Glomerular endothelial cell (primary cell): ENCODE data around the gene GATAD2A. TPM values are rescaled to one million over a fixed set of nuclear protein-coding genes. Genes with fewer than 3 reads are reported as not detected.

Experiments
- DNase-seq: peaks from one replicate; pipeline ENCODE4 v3.0.0-alpha.2; 2011; ENCODE audit warnings: low read depth, low spot score; ENCODE audit errors: extremely low read depth
- total RNA-seq: library from RNA; depleted of rRNA; stranded (reverse); fragments of >200 nt; gene quantifications from 2 replicates; pipeline ENCODE4 v1.2.3, GENCODE V29; 2015

The GATAD2A gene
- total RNA-seq, 1 donor from 2014 or later = 102 TPM

DNA sequence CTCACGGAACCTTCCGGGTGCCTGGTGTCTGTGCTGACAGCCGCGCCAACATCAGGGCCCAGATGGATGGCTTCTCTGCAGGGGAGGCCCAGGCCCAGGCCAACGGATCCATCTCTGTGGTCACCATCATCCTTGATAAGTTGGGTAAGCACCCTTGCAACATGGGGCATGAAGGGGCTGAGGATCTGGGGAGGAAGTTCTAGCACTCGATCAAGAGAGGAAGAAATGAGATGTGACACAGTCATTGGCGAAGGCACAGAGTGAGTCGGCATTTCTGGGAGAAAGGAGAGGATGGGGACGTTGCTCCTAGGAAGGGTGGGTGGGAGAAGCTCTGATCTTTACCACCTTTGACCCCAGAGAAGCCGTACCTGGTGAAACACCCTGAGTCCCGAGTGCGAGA is 137.0 kb downstream of the GATAD2A start:
- no peak for DNase-seq

DNA sequence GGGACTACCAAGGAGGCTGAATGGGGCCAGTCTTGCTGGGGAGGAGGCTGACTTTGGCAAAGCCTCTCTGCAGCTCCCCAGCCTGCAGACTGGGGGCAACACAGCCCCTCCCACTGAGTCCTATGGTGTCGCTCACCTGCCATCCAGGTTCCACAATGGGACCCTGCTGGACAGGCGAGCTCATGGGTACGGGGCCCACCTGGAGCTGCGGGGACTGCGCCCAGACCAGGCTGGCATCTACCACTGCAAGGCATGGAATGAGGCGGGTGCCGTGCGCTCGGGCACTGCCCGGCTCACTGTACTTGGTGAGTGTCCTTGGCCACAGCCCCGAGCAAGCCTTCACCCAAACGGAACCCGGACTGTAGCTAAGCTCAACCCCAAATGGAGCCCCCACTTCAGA is 137.6 kb downstream of the GATAD2A start:
- no peak for DNase-seq

DNA sequence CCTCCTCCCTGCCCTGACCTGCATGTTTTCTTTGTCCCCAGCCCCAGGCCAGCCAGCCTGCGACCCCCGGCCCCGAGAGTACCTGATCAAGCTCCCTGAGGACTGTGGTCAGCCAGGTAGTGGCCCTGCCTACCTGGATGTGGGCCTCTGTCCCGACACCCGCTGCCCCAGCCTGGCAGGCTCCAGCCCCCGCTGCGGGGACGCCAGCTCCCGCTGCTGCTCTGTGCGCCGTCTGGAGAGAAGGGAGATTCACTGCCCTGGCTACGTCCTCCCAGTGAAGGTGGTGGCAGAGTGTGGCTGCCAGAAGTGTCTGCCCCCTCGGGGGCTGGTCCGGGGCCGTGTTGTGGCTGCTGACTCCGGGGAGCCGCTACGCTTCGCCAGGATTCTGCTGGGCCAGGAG is 138.2 kb downstream of the GATAD2A start:
- DNase-seq = no peak

DNA sequence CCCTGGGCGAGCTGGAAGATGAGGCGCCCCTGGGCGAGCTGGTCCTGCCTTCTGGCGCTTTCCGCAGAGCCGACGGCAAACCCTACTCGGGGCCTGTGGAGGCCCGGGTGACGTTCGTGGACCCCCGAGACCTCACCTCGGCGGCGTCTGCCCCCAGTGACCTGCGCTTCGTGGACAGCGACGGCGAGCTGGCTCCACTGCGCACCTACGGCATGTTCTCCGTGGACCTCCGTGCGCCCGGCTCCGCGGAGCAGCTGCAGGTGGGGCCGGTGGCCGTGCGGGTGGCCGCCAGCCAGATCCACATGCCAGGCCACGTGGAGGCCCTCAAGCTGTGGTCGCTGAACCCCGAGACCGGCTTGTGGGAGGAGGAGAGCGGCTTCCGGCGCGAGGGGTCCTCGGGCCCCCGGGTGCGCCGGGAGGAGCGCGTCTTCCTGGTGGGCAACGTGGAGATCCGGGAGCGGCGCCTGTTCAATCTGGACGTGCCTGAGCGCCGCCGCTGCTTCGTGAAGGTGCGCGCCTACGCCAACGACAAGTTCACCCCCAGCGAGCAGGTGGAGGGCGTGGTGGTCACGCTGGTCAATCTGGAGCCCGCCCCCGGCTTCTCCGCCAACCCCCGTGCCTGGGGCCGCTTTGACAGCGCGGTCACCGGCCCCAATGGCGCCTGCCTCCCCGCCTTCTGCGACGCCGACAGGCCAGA is 138.9 kb downstream of the GATAD2A start:
- DNase-seq = no peak

DNA sequence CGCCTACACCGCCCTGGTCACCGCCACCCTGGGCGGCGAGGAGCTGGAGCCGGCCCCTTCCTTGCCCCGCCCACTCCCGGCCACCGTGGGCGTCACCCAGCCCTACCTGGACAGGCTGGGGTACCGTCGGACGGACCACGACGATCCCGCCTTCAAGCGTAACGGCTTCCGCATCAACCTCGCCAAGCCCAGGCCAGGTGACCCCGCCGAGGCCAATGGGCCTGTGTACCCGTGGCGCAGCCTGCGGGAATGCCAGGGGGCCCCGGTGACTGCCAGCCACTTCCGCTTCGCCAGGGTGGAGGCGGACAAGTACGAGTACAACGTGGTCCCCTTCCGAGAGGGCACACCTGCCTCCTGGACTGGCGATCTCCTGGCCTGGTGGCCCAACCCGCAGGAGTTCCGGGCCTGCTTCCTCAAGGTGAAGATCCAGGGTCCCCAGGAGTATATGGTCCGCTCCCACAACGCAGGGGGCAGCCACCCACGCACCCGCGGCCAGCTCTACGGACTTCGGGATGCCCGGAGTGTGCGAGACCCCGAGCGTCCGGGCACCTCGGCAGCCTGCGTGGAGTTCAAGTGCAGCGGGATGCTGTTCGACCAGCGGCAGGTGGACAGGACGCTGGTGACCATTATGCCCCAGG is 139.6 kb downstream of the GATAD2A start:
- no peak for DNase-seq

DNA sequence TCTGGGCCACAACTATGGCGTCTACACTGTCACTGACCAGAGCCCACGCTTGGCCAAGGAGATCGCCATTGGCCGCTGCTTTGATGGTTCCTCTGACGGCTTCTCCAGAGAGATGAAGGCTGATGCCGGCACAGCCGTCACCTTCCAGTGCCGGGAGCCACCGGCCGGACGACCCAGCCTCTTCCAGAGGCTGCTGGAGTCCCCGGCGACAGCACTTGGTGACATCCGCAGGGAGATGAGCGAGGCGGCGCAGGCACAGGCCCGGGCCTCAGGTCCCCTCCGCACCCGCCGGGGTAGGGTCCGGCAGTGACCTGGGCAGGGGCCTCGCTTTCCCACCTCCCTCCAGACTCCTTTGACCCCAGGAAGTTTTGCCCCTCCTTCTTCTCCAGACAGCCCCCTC is 140.2 kb downstream of the GATAD2A start:
- DNase-seq = no peak

DNA sequence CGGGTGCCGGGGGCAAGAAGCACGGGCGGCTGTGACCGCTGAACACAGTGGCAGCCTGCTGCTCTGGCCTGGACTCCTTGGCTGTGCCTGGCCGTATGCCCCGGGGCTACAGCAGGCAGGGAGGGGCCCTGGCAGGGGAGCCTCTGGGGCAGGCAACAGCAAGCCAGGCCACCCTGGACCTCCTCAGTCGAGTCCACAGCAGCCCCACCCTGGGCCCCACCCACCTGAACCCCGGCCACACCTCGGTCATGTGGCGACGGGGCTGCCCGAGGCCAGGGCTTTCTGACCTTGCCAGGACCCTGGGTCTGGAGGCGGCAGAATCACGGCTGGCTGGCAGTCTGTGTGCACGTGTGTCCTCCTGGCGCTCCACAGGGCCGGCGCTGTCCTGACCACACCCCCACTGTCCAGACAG is 141.3 kb downstream of the GATAD2A start:
- DNase-seq = no peak

DNA sequence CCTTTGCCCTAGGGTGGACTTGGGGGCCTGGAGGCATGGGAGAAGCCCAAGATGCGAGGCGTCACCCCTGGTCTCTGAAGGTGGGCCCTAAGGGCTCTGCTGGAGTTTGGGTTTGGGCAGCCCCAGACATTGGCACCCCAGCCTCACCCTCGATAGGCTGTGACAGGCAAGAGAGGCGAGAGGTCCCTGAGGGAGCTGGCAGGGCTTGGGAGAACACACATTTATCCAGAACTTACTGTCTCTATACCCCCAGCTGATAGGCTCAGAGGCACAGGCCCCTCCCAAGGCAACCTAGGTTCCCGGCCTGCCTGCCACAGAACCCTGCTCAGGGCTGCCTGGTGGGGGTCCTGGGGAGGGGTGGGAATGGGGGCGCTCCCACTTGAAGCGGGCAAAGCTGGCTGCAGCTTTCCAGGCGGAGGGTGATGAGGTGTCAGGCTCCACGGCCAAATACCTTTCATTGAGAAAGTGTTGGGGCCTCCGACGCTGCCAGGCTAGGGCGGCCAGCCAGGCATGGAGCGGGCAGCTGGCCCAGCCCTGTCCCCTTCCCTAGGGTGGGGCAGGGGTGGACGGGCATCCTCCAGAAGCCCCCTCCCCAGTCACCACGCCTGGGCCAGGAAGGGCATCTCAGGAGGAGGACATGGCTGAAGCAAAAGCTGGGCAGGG is 142.3 kb downstream of the GATAD2A start:
- DNase-seq = no peak

DNA sequence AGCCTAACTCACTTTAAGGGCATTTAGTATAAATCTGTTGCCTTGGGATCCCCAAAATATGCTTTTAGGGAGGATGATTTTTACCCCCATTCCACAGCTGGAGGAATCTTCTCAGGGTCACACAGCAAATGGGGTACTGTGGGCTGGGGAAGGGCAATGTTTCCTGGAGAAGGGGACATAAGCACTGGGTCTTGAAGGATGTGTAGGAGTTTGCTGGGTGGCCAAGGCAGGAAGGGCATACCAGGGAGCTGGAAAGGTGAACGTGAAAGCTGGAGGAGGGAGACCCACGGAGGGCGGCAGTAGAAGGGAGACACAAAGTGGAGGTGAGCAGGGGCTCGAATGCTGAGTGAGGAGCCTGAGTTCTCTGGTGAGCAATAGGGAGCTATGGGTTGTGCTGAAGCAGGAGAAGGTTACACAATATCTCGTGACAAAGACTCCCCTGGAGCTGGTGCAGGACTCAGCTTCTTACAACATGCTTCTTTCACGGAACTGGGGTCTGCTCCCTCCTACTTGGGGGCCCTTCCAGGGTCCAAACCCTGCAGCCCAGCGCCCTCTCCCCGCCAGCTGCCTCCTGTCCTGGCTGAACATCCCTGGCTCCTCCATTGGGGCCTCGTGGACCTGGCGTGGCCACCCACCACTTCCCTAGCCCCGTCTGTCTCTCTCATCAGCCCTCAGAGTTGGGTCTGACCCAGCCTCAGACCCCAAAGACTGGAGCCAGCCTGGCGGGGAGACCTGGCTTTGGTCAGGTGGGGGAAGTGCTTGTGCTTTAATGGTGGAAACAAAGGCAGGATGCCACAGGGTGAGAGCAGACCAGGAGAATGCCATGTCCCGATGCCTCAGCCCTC is 143.7 kb downstream of the GATAD2A start:
- no peak for DNase-seq

DNA sequence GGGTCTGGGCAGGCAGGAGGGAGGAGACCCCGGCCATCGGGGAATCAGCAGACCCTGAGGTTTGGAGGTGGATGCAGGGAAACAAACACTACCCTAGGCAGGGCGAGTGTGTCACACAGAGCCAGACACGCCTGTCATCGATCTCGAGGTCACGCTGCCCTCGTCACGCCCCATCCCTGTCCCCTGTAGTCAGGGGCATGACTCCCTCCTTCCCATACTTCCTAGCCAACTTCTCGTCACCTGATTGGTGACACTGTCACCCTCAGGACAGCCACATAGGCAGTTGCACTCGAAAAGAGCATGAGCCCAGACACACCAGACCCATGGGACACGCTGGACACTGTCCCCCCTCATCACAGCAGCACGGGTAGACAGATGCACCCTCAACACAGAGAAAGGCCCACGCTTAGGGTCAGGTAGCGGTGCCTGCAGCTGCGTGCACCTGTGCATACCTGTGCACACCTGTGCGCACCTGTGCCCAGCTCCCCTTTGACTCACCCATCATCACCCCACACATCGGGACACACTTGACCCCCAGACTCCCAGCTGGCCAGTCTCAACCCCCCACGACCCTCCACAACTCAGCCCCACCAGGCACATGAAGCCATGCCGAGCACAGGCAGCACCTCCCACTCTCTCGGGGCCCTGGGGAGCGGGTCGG is 144.5 kb downstream of the GATAD2A start:
- DNase-seq = no peak

DNA sequence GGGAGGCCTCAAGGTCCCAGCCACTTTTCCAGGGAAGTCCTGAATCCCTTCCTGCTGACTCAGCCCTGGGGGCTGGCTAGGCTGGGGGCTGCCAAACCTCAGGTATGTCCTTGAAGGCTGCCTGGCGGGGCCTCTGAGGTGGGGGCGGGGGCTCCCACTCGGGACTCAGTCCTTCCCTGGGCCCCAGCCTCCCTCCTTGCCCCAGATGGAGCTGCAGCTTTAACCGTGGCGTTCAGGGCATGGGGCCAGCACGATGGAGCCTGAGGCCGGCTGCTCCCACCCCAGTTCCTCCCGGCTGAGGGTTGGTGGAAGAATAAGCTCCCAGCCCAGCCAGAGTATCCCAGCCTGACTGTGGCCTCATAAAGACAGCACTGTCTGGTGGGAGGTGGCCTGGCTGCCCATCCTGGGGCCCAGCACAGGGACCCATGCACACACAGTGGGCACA is 145.0 kb downstream of the GATAD2A start:
- DNase-seq = no peak

DNA sequence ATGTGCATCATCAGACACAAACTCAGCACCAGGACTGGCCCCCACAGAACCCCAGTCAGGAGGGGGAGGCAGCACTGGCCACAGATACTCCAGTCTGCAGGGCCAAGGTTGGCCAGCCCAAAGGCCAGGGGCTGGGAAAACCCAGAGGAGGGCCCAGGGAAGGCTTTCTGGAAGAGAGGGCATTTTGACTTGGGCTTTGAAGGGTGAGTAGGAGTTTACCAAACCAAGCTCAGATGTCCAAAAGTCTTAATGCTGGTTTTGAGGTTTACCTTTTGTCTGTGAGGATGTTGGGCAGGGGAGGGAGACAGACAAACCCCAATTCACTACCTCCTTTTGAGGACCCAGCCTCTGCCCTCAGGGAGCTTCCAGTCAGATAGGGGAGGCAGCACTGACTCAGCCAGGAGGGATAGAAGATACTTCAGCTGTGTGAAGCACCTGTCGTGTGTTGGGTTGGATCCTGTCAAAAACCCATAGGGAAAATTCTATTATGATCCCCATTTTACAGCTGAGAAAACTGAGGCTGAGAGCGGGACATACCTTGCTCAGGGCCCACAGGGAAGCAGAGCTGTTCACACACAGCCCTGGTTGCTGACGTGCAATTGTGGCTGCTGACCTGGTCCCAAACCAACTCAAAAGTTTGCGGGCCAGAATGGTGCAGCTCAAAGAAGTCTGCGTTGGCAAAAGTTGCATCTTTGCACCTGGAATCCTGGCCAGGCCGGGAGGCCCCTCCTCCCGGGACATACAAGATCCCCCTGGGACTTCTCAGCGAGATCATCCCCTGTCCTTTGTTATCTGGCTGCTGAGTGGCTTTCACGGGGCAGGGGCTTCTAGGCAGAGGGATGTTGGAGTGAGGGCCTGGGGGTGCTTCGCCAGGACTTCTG is 145.7 kb downstream of the GATAD2A start:
- no peak for DNase-seq

DNA sequence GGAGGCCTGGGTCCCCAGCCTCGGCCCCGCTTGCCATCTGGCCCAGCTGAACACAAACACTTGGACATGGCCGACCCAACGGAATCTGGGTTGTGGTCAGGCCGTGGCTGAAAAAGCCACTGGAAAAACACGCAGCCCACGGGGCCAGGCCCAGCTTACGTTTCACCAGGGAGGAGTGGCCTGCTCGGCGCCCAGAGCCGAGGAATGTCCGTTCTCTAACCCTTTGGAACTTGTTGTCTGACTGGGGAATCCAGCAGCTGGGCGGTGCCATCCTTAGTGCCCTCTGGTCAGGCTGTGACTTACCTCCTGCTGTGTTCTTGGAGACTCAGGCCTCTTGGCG is 146.3 kb downstream of the GATAD2A start:
- no peak for DNase-seq

DNA sequence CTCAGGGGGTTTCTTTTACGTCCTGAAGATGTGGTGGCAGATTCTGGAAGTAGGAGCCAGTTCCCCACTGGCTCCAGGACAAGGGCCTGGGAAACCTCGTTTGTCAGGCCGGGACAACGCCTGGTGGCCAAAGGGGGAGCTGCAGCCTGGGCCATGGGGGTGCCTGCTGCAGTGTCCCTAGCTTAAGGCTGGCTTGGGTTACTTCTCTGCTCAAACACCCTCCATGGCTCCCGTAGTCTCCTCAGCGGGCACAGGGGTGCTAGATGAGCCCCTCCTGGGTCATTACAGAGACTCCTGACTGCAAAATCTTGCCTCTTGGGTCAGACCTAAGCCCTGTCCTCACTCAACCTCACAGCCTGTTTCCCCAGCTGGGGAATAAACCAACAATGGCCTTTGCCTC is 147.3 kb downstream of the GATAD2A start:
- DNase-seq = no peak

DNA sequence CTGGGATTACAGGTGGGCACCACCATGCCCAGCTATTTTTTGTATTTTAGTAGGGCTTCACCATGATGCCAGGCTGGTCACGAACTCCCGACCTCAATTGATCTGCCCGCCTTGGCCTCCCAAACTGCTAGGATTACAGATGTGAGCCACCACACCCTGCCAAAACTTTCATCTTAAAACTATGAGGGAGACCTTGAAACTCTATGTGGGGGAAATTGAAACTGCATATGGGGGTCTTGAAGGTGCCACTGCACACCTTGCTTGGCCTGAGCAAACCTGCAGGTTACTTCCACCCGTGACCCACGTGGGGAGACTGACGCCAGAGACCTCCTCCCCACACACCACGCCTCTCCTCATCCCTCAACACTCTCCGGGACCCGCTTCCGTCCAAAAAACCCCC is 148.2 kb downstream of the GATAD2A start:
- no peak for DNase-seq

DNA sequence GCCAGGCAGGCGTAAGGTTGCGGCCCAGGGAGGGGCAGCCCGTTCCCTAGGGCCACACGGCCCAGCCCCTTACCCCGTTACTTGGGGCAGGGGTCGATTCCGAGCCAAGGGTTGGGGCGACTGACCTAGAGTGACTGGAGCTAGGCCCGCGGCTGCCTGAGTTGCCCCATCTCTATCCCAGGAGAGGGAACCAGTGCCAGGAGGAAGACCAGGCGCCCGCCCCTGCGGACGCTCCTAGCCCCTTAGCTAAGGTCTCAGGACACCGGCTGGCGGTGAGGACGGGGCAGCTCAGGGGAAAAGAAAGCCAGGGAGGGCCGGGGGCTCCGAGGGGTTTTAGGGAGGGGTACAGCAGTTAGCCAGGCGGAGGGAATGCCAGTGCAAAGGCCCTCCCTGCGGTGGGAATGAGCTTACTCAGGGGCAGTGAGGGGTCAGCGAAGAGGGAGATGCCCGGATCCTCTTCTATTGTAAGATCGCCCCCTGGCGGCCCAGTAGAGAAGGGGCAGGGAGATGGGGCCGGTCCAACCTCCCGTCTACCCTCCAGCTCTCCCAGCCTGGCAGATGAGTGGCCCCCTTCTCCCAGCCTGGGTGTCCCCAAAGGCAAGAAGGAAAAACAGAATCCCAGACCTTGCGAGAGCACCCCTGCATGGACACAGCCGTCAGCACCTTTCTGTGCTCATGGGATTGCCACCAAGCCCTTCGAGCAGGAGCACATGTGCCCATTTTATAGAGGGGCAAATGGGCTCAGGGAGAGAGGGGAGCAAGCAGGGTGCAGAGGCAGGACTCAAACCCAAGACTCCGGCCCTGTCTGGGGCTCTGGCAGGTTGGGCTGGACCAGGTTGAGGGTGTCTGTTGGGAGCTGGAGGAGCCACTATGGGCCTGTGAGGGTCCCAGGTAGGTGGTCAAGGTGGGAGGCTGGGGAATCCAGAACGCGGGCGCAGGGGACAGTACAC is 148.9 kb downstream of the GATAD2A start:
- no peak for DNase-seq

DNA sequence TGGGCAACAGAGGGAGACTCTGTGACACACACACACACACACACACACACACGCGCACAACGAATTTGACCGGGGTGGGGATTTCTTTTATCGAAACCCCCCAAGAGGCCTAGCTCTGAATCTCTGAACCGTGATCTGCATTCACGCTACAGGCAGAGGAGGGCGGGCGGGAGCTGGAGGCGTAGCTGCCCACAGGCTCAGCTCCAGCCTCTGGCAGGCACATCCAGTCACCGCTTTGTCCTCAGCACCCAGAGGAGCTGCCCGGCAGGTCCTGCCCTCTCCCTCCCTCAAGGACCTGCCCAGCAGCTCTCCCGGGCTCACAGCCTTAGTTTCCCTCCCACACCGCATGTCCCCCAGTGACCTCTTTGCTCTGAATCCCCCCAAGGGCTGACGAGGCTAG is 152.6 kb downstream of the GATAD2A start:
- no peak for DNase-seq
